Skeletal muscle satellite cell (primary cell): ENCODE measurements around the gene NEURL3.

ENCODE experiments used
- H3K27me3 ChIP-seq: 2 replicates; pipeline ENCODE4 v1.7.0; 2013; ENCODE audit warnings: low read length; ENCODE audit not compliant: control insufficient read depth, insufficient read depth
- H3K36me3 ChIP-seq: 2 replicates; pipeline ENCODE4 v1.7.0; 2013; ENCODE audit warnings: mild to moderate bottlenecking, control low read depth, low read length; ENCODE audit not compliant: insufficient read depth
- H3K4me1 ChIP-seq: 2 replicates; pipeline ENCODE4 v1.7.0; 2013; ENCODE audit warnings: low read length; ENCODE audit not compliant: control insufficient read depth, insufficient read depth
- H3K4me2 ChIP-seq: 2 replicates; pipeline ENCODE4 v1.7.0; 2013; ENCODE audit warnings: mild to moderate bottlenecking, low read length
- H3K4me3 ChIP-seq: 2 replicates; pipeline ENCODE4 v1.7.0; 2013; ENCODE audit warnings: low read length
- H3K9ac ChIP-seq: 2 replicates; pipeline ENCODE4 v1.7.0; 2013; ENCODE audit warnings: mild to moderate bottlenecking, low read depth, low read length, moderate library complexity
- H3K9me3 ChIP-seq: replicated peaks from 2 replicates; pipeline ENCODE4 v1.7.0; 2013; ENCODE audit warnings: mild to moderate bottlenecking, control low read depth, low read length

Gene NEURL3

GRCh38 chr2:96523659-96524481 lies 18.7 kb upstream of the NEURL3 start:
- Histone ChIP-seq H3K4me1 (peaks cover 18% of the 10 kb centered on the region), H3K27me3 (peaks cover 34% of the 10 kb centered on the region), H3K4me2 (no peak overlapping the region), H3K9ac (no peak overlapping the region), H3K36me3 (no peaks in the 10 kb centered on the region), H3K9me3 (no peaks in the 10 kb centered on the region), H3K4me3 (no peak overlapping the region)

GRCh38 chr2:96522304-96523203 lies 17.4 kb upstream of the NEURL3 start:
- Histone ChIP-seq H3K27me3 (peaks cover 34% of the 10 kb centered on the region), H3K4me3 (no peak overlapping the region), H3K9ac (no peak overlapping the region), H3K36me3 (no peaks in the 10 kb centered on the region), H3K9me3 (peaks cover 1% of the 10 kb centered on the region), H3K4me2 (no peak overlapping the region), H3K4me1 (peaks cover 5% of the 10 kb centered on the region)

- H3K4me1 ChIP-seq, result no peaks in the 10 kb centered on the region
- no peak overlapping the region for H3K4me2 ChIP-seq
- no peak overlapping the region for H3K9ac ChIP-seq
- no peaks in the 10 kb centered on the region for H3K36me3 ChIP-seq
- H3K27me3 ChIP-seq, result peaks cover 34% of the 10 kb centered on the region
- no peak overlapping the region for H3K4me3 ChIP-seq
- peaks cover 7% of the 10 kb centered on the region for H3K9me3 ChIP-seq
These were observed 16.1 kb upstream of the NEURL3 start for GRCh38 chr2:96521219-96521618.

GRCh38 chr2:96520697-96521096 lies 15.5 kb upstream of the NEURL3 start:
- Histone ChIP-seq H3K27me3 (peaks cover 37% of the 10 kb centered on the region), H3K9ac (no peak overlapping the region), H3K4me1 (no peaks in the 10 kb centered on the region), H3K9me3 (peaks cover 7% of the 10 kb centered on the region), H3K36me3 (no peaks in the 10 kb centered on the region), H3K4me2 (no peak overlapping the region), H3K4me3 (no peak overlapping the region)

GRCh38 chr2:96520231-96520630 lies 15.1 kb upstream of the NEURL3 start:
- no peak overlapping the region for H3K4me3 ChIP-seq
- peaks cover 7% of the 10 kb centered on the region for H3K9me3 ChIP-seq
- peaks cover 37% of the 10 kb centered on the region for H3K27me3 ChIP-seq
- no peaks in the 10 kb centered on the region for H3K4me1 ChIP-seq
- H3K9ac ChIP-seq, result no peak overlapping the region
- no peaks in the 10 kb centered on the region for H3K36me3 ChIP-seq
- H3K4me2 ChIP-seq, result no peak overlapping the region

GRCh38 chr2:96517079-96517478 lies 11.9 kb upstream of the NEURL3 start:
- Histone ChIP-seq H3K36me3 (no peaks in the 10 kb centered on the region), H3K4me2 (no peak overlapping the region), H3K4me1 (no peaks in the 10 kb centered on the region), H3K27me3 (peaks cover 26% of the 10 kb centered on the region), H3K9ac (no peak overlapping the region), H3K4me3 (no peak overlapping the region), H3K9me3 (peaks cover 7% of the 10 kb centered on the region)

GRCh38 chr2:96514521-96514920 lies 9.4 kb upstream of the NEURL3 start:
- Histone ChIP-seq H3K4me3 (no peak overlapping the region), H3K27me3 (peaks cover 41% of the 10 kb centered on the region), H3K4me1 (no peaks in the 10 kb centered on the region), H3K9me3 (peaks cover 7% of the 10 kb centered on the region), H3K4me2 (no peak overlapping the region), H3K36me3 (no peaks in the 10 kb centered on the region), H3K9ac (no peak overlapping the region)

GRCh38 chr2:96512341-96512740 lies 7.2 kb upstream of the NEURL3 start:
- Histone ChIP-seq H3K9me3 (peaks cover 4% of the 10 kb centered on the region), H3K4me1 (peaks cover 7% of the 10 kb centered on the region), H3K9ac (no peak overlapping the region), H3K4me3 (no peak overlapping the region), H3K4me2 (no peak overlapping the region), H3K27me3 (peaks cover 41% of the 10 kb centered on the region), H3K36me3 (no peaks in the 10 kb centered on the region)

- H3K9ac ChIP-seq, result no peak overlapping the region
- H3K9me3 ChIP-seq, result no peaks in the 10 kb centered on the region
- H3K4me3 ChIP-seq, result no peak overlapping the region
- no peak overlapping the region for H3K4me2 ChIP-seq
- peaks cover 7% of the 10 kb centered on the region for H3K4me1 ChIP-seq
- H3K36me3 ChIP-seq, result no peaks in the 10 kb centered on the region
- H3K27me3 ChIP-seq, result peaks cover 41% of the 10 kb centered on the region
These were observed 6.7 kb upstream of the NEURL3 start for GRCh38 chr2:96511851-96512250.

GRCh38 chr2:96510931-96511595 lies 5.9 kb upstream of the NEURL3 start:
- no peaks in the 10 kb centered on the region for H3K36me3 ChIP-seq
- peaks cover 7% of the 10 kb centered on the region for H3K4me1 ChIP-seq
- H3K4me3 ChIP-seq, result no peak overlapping the region
- no peak overlapping the region for H3K4me2 ChIP-seq
- no peaks in the 10 kb centered on the region for H3K9me3 ChIP-seq
- peaks cover 41% of the 10 kb centered on the region for H3K27me3 ChIP-seq
- H3K9ac ChIP-seq, result no peak overlapping the region

- peaks cover 35% of the 10 kb centered on the region for H3K27me3 ChIP-seq
- no peak overlapping the region for H3K4me3 ChIP-seq
- H3K36me3 ChIP-seq, result no peaks in the 10 kb centered on the region
- H3K9me3 ChIP-seq, result no peaks in the 10 kb centered on the region
- H3K4me2 ChIP-seq, result no peak overlapping the region
- H3K9ac ChIP-seq, result no peak overlapping the region
- H3K4me1 ChIP-seq, result peaks cover 9% of the 10 kb centered on the region
These were observed 4.7 kb upstream of the NEURL3 start for GRCh38 chr2:96509847-96510230.
